ENCODE data around the gene CENATAC. TPM values are rescaled to one million over a fixed set of nuclear protein-coding genes. Genes with fewer than 3 reads are reported as not detected.

The CENATAC gene
- total RNA-seq, 1 experiment from 2014 or later = 88.0 TPM

DNA sequence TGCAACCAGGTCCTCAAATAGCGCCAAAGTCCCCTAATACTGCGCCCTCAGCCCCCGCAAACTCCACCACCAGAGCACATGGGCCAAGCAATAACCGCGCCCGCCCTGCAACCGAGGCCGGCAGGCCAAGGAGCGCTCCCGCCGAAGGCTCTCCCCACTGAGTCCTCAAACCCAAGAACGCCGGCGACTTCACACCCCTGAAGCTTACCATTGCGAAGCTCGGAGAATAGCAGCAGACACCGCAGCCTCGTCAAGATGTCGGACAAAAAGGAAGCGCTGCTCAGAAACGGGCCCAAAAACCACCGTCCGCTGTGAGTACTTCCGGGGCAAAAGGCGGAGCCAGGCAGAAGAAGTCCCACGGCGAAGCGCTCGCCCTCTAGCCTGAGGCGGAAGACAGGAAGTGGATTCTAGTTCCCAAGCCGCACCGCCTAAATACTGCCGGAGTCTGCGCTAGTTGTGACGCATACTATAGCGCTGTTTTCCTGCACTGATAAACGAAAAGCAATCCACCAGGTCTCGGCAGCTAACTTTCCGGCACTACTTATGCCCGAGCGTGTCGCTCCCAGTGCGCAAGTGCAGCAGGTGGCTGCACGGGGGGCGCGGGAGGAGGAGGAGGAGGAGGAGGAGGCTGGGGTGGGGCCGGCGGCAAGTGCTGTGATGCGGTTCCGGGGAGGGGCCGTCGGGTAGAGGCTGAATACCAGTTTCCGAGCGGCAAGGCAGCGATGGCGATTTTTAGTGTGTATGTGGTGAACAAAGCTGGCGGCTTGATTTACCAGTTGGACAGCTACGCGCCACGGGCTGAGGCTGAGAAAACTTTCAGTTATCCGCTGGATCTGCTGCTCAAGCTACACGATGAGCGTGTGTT, 20.4 kb downstream of the CENATAC start, which contains the start of the genes RPS25 and TRAPPC4:
Gene RPS25 (minus strand): TSS at position 270 of the 865 bp plus-strand sequence. CDS start 59 bp downstream, at position 211.
Gene TRAPPC4 (plus strand): TSS at position 693 of the 865 bp plus-strand sequence. CDS start 30 bp downstream, at position 723.
- intact Hi-C loops (cut with micrococcal nuclease) = loop anchor here (1.0 to 5.0 kb wide), 3 partner anchors 20 to 84 kb away; partner anchors contain the start of genes CENATAC and HYOU1
- DNase-seq (peak; percentile 99), ATAC-seq (peak; percentile 82)
- Histone ChIP-seq H2AFZ (ENCODE audit: low read length) (peak within 1 kb of the TSS; percentile 87), H4K20me1 (ENCODE audit: low read length) (peaks cover 31% of the 10 kb centered on the region), H3F3A (ENCODE audit: low read length, unreplicated experiment) (peaks cover 23% of the 10 kb centered on the region), H3K27me3 (ENCODE audit: low read length) (no peaks in the 10 kb centered on the region), H3K9me3 (ENCODE audit: low read length) (no peaks in the 10 kb centered on the region), H3K9me2 (replicated peaks; ENCODE audit: low read length) (no peaks in the 10 kb centered on the region), H3K9ac (ENCODE audit: low read length) (peak within 1 kb of the TSS; percentile 99), H3K4me2 (ENCODE audit: low read length) (peak within 1 kb of the TSS; percentile 94), H3K4me3 (ENCODE audit: low read length) (peak within 1 kb of the TSS; percentile 98), H3K36me3 (ENCODE audit: low read depth, low read length) (peaks cover 56% of the 10 kb centered on the region), H3K27ac (ENCODE audit: low read length) (peak within 1 kb of the TSS; percentile 88), H3K79me2 (ENCODE audit: low read length) (peaks cover 71% of the 10 kb centered on the region), H3K4me1 (ENCODE audit: insufficient read depth, low read length) (peaks cover 31% of the 10 kb centered on the region)
- CTCF ChIA-PET = no interaction called here
- no TSS peak for BruUV-seq (replicated peaks)
- TF ChIP-seq, protein P1, sequence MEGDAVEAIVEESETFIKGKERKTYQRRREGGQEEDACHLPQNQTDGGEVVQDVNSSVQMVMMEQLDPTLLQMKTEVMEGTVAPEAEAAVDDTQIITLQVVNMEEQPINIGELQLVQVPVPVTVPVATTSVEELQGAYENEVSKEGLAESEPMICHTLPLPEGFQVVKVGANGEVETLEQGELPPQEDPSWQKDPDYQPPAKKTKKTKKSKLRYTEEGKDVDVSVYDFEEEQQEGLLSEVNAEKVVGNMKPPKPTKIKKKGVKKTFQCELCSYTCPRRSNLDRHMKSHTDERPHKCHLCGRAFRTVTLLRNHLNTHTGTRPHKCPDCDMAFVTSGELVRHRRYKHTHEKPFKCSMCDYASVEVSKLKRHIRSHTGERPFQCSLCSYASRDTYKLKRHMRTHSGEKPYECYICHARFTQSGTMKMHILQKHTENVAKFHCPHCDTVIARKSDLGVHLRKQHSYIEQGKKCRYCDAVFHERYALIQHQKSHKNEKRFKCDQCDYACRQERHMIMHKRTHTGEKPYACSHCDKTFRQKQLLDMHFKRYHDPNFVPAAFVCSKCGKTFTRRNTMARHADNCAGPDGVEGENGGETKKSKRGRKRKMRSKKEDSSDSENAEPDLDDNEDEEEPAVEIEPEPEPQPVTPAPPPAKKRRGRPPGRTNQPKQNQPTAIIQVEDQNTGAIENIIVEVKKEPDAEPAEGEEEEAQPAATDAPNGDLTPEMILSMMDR (conservative IDR thresholded peaks at IDR 0.05; ENCODE audit: low read depth, low read length) = no peak
- TF ChIP-seq EZH2 (IDR thresholded peaks at IDR 0.05; ENCODE audit: low read length, unreplicated experiment) (no peak), EZH2phosphoT487 (IDR thresholded peaks at IDR 0.05; ENCODE audit: borderline replicate concordance, low read length) (no peak)
- POLR2A ChIA-PET (ENCODE audit: unreplicated experiment) = interaction anchor here (0.5 to 1.0 kb wide), 6 partner anchors 37 to 227 kb away, joined by 3 to 10 read pairs (median 4); partner anchors contain the start of genes DDX6 and VPS11

DNA sequence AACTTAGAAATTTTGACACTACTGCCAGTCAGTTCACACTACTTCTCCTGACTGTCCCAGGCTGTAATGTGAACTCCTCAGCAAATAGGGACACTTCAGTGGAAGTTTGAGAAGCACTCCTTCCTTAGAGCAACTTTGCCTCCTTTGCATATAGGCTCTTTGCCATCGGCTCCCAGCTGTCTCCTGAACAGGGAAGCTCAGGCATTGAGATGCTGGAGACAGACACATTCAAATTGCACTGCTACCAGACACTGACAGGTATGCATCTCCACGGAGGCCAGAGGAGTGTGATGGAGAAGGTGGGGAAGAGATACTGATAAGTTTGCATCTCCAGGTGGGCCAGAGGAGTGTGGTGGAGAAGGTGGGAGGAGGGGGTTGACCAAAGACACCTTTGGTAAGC, 22.1 kb downstream of the CENATAC start:
- DNase-seq (peak; percentile 34), ATAC-seq (no peak)
- Histone ChIP-seq H2AFZ (ENCODE audit: low read length) (no peak overlapping the region), H4K20me1 (ENCODE audit: low read length) (peaks cover 27% of the 10 kb centered on the region), H3K27ac (ENCODE audit: low read length) (no peak overlapping the region), H3K4me3 (ENCODE audit: low read length) (peak overlapping the region; percentile 98), H3K9ac (ENCODE audit: low read length) (peak overlapping the region; percentile 99; the same call in 1 of the 2 replicates), H3F3A (ENCODE audit: low read length, unreplicated experiment) (peaks cover 22% of the 10 kb centered on the region), H3K27me3 (ENCODE audit: low read length) (no peaks in the 10 kb centered on the region), H3K79me2 (ENCODE audit: low read length) (peaks cover 75% of the 10 kb centered on the region), H3K9me3 (ENCODE audit: low read length) (no peaks in the 10 kb centered on the region), H3K36me3 (ENCODE audit: low read depth, low read length) (peaks cover 59% of the 10 kb centered on the region), H3K9me2 (replicated peaks; ENCODE audit: low read length) (no peaks in the 10 kb centered on the region), H3K4me2 (ENCODE audit: low read length) (peak overlapping the region; percentile 94), H3K4me1 (ENCODE audit: insufficient read depth, low read length) (peaks cover 31% of the 10 kb centered on the region)
- TF ChIP-seq, protein P1 (conservative IDR thresholded peaks at IDR 0.05; ENCODE audit: low read depth, low read length) = no peak
- TF ChIP-seq EZH2 (IDR thresholded peaks at IDR 0.05; ENCODE audit: low read length, unreplicated experiment) (no peak), EZH2phosphoT487 (IDR thresholded peaks at IDR 0.05; ENCODE audit: borderline replicate concordance, low read length) (no peak)
- POLR2A ChIA-PET (ENCODE audit: unreplicated experiment) = interaction anchor here (0.6 to 1.3 kb wide), 2 partner anchors 9 to 22 kb away, joined by 4 read pairs; partner anchors contain the start of gene CENATAC
- intact Hi-C loops (cut with micrococcal nuclease) = loop anchor here (2.0 to 5.0 kb wide), 2 partner anchors 21 to 37 kb away; partner anchors contain the start of genes CENATAC and HYOU1
- no TSS peak for BruUV-seq (replicated peaks)
- CTCF ChIA-PET = interaction anchor here (0.6 to 0.9 kb wide), 2 partner anchors 76 to 78 kb away, joined by 3 to 5 read pairs; no protein-coding TSS in a partner anchor

Measured in PC-3 (cell line).